HFFc6 (cell line): ENCODE results near the gene TENM3. TPM values are rescaled to one million over a fixed set of nuclear protein-coding genes. Genes with fewer than 3 reads are reported as not detected.

Experiments
- DNase-seq: peaks from one replicate; pipeline ENCODE4 v3.0.0-alpha.2; 2018
- H3K27ac Mint-ChIP-seq: 2 replicates; pipeline ENCODE4 v1.8.0; 2020; ENCODE audit warnings: mild to moderate bottlenecking, mixed read lengths
- H3K27me3 Mint-ChIP-seq: 2 replicates; pipeline ENCODE4 v1.8.0; 2021; ENCODE audit warnings: mild to moderate bottlenecking, moderate library complexity, mixed read lengths; ENCODE audit not compliant: insufficient read depth
- H3K36me3 Mint-ChIP-seq: 2 replicates; pipeline ENCODE4 v1.8.0; 2021; ENCODE audit warnings: low read depth, mixed read lengths
- H3K4me1 Mint-ChIP-seq: 2 replicates; pipeline ENCODE4 v1.8.0; 2020; ENCODE audit warnings: low read depth, mixed read lengths
- H3K4me3 Mint-ChIP-seq: 2 replicates; pipeline ENCODE4 v1.8.0; 2020; ENCODE audit warnings: mild to moderate bottlenecking, moderate library complexity, mixed read lengths
- H3K9me3 Mint-ChIP-seq: 2 replicates; pipeline ENCODE4 v1.8.0; 2020; ENCODE audit warnings: mild to moderate bottlenecking, mixed read lengths
- total RNA-seq, 6 experiments: library from RNA; stranded (reverse); fragmentation: NEBNext Ultra II Directional; extraction: Animal tissue kit (Norgen Biotek cat#: 25700); gene quantifications; 2 replicates in 1 of 6; 3 replicates in 5 of 6; pipeline ENCODE4 v1.2.3, GENCODE V29; 2021
- TF ChIP-seq, protein P1 (sequence below): fragments of 200-600 bp; sonication (generic); IDR thresholded peaks from 2 replicates; pipeline ENCODE4 v1.5.0; 2021; ENCODE audit warnings: antibody characterized with exemption, mild to moderate bottlenecking

The TENM3 gene
- total RNA-seq, 6 experiments from 2014 or later: 31.1 to 52.1 (median 42.0) TPM

GRCh38 chr4:182528819-182529218 is 285.6 kb downstream of the TENM3 start:
- peaks cover 3% of the 10 kb centered on the region; the same call in 1 of the 2 replicates for H3K27me3 Mint-ChIP-seq
- TF ChIP-seq, protein P1, sequence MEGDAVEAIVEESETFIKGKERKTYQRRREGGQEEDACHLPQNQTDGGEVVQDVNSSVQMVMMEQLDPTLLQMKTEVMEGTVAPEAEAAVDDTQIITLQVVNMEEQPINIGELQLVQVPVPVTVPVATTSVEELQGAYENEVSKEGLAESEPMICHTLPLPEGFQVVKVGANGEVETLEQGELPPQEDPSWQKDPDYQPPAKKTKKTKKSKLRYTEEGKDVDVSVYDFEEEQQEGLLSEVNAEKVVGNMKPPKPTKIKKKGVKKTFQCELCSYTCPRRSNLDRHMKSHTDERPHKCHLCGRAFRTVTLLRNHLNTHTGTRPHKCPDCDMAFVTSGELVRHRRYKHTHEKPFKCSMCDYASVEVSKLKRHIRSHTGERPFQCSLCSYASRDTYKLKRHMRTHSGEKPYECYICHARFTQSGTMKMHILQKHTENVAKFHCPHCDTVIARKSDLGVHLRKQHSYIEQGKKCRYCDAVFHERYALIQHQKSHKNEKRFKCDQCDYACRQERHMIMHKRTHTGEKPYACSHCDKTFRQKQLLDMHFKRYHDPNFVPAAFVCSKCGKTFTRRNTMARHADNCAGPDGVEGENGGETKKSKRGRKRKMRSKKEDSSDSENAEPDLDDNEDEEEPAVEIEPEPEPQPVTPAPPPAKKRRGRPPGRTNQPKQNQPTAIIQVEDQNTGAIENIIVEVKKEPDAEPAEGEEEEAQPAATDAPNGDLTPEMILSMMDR: no peak
- H3K36me3 Mint-ChIP-seq: peaks cover 5% of the 10 kb centered on the region; the same call in 1 of the 2 replicates
- H3K4me1 Mint-ChIP-seq: peaks cover 54% of the 10 kb centered on the region
- no peaks in the 10 kb centered on the region for H3K9me3 Mint-ChIP-seq
- no peak overlapping the region for H3K27ac Mint-ChIP-seq
- DNase-seq: no peak
- no peak overlapping the region for H3K4me3 Mint-ChIP-seq

GRCh38 chr4:182530451-182530850 is 287.2 kb downstream of the TENM3 start:
- Mint-ChIP-seq H3K27ac (peak overlapping the region; percentile 14; the same call in 1 of the 2 replicates), H3K27me3 (peaks cover 3% of the 10 kb centered on the region; the same call in 1 of the 2 replicates), H3K36me3 (peaks cover 5% of the 10 kb centered on the region; the same call in 1 of the 2 replicates), H3K9me3 (no peaks in the 10 kb centered on the region), H3K4me3 (peak overlapping the region; percentile 29; the same call in 1 of the 2 replicates), H3K4me1 (peaks cover 68% of the 10 kb centered on the region)
- TF ChIP-seq, protein P1: no peak
- no peak for DNase-seq

DNA sequence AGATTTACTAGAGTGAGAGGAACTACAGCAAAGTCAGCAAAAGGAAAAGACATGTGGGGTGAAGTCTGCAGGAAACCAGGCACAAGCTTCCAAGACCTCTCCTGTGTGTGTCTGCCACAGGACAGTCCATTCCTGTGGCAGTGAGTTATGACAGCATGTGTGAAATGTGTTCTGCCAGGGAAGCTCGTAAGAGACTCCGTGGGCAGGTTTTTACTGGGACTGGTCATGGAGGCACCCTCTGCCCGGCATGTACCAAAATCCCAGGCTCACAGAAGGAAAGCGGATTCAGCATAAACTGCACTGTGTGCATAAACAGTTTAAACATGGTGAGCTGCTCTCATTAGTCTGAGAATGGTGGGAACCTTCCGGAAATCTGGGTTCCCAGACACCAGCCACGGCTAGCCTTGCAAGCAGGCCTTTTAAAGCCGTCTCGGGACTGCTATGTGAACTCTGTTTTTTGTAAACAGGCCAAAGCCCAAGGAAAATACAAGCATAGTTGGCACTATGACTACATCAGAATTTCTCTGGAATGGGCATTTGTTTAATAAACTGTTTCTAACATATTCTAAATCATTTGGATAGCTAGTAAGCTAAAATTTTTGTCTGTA is 288.5 kb downstream of the TENM3 start:
- Mint-ChIP-seq H3K4me1 (peaks cover 62% of the 10 kb centered on the region), H3K4me3 (peak overlapping the region; percentile 58; the same call in 1 of the 2 replicates), H3K9me3 (no peaks in the 10 kb centered on the region), H3K36me3 (no peaks in the 10 kb centered on the region), H3K27ac (peak overlapping the region; percentile 72), H3K27me3 (peaks cover 3% of the 10 kb centered on the region; the same call in 1 of the 2 replicates)
- DNase-seq: no peak
- TF ChIP-seq, protein P1: no peak

DNA sequence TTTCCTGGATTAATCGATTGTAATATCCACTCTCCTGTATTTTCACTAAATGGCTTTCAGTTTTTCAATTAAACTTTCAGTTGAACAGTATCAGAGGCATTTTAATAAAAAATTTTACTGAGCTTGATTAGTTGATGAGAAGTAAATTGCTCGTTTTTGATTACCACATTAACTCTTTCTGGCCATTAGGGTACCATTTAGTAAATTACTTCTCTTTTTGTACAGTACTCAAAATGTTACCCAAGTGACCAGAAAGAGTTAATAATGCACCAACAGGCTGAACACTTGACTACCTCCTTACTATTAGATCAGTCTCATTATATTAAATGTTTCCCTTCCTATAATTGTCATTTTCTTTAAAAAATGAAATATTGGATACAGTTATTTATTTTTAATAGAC is 289.2 kb downstream of the TENM3 start:
- Mint-ChIP-seq H3K4me1 (peaks cover 56% of the 10 kb centered on the region), H3K27ac (no peak overlapping the region)
- TF ChIP-seq, protein P1: no peak

GRCh38 chr4:182533964-182534363 is 290.8 kb downstream of the TENM3 start:
- TF ChIP-seq, protein P1: no peak
- Mint-ChIP-seq H3K27ac (peak overlapping the region; percentile 17; the same call in 1 of the 2 replicates), H3K4me1 (peaks cover 54% of the 10 kb centered on the region), H3K27me3 (peaks cover 3% of the 10 kb centered on the region; the same call in 1 of the 2 replicates), H3K36me3 (no peaks in the 10 kb centered on the region), H3K9me3 (no peaks in the 10 kb centered on the region), H3K4me3 (peak overlapping the region; percentile 43; the same call in 1 of the 2 replicates)
- peak; percentile 41 for DNase-seq

More for the DNA sequence above, 289.2 kb downstream of the TENM3 start:
- Mint-ChIP-seq H3K27me3 (peaks cover 3% of the 10 kb centered on the region; the same call in 1 of the 2 replicates), H3K9me3 (no peaks in the 10 kb centered on the region), H3K4me3 (no peak overlapping the region), H3K36me3 (no peaks in the 10 kb centered on the region)
- DNase-seq: no peak
